HepG2 (cell line): ENCODE measurements around the gene CUL7. TPM values are rescaled to one million over a fixed set of nuclear protein-coding genes. Genes with fewer than 3 reads are reported as not detected.

Experiments
- ATAC-seq: fragments of 200-7000 bp; cut with Tn5 transposase; 3 replicates; pipeline ENCODE4 v1.9.1; 2020; ENCODE audit warnings: mild to moderate bottlenecking, moderate library complexity
- BruUV-seq: library from RNA; stranded (reverse); fragments of 400-500 nt; replicated peaks from 2 replicates; lab custom pipeline; 2021; lab: Mats Ljungman, UMichigan
- CTCF ChIA-PET: fragments of 300-600 bp; formaldehyde crosslinking; extraction: SDS; loops from one replicate; lab custom pipeline; 2021; ENCODE audit warnings: low total read pairs, inconsistent platforms, low intra/inter-chr PET ratio; lab: Yijun Ruan, JAX
- POLR2A ChIA-PET: fragments of 350-600 bp; sonication (Branson Sonifier 250); formaldehyde crosslinking; loops from one replicate; lab custom pipeline; 2020; ENCODE audit warnings: antibody characterized with exemption, inconsistent platforms; lab: Yijun Ruan, JAX
- DNase-seq: peaks from one replicate; pipeline ENCODE4 v3.0.0-alpha.2; 2015; ENCODE audit warnings: low spot score
- FAIRE-seq: peaks from 3 replicates; lab custom pipeline; 2011; peaks lifted over from hg19 to GRCh38; lab: Jason Lieb, UNC
- H2AFZ ChIP-seq: one replicate; pipeline ENCODE4 v1.6.1; 2011; ENCODE audit warnings: low read length, inconsistent platforms
- H3K27ac ChIP-seq: fragments of 300-600 bp; 3 replicates; pipeline ENCODE4 v1.8.0; 2011; ENCODE audit warnings: mixed run types, mild to moderate bottlenecking, mixed read lengths, low read length, inconsistent platforms; ENCODE audit not compliant: insufficient read depth; ENCODE audit errors: extremely low read length
- H3K27me3 ChIP-seq, 2 experiments: fragments of 200-600 bp in 1 of 2; 2 replicates in 1 of 2; 3 replicates in 1 of 2; pipeline versions ENCODE4 v1.6.0 to v1.8.0; 2011; ENCODE audit warnings: low read length in 2 of 2, mild to moderate bottlenecking in 2 of 2, moderate library complexity in 2 of 2, inconsistent platforms in 1 of 2; ENCODE audit not compliant: insufficient read depth in 2 of 2, control insufficient read depth in 1 of 2
- H3K36me3 ChIP-seq, 2 experiments: fragments of 200-600 bp in 1 of 2; replicated peaks in 1 of 2; 2 replicates in 1 of 2; 3 replicates in 1 of 2; pipeline versions ENCODE4 v1.5.1 to v1.8.0; 2011; ENCODE audit warnings: low read length in 2 of 2, inconsistent platforms in 1 of 2; ENCODE audit not compliant: insufficient read depth in 2 of 2, control insufficient read depth in 1 of 2
- H3K4me1 ChIP-seq: 2 replicates; pipeline ENCODE4 v1.5.1; 2012; ENCODE audit warnings: low read length, inconsistent platforms; ENCODE audit not compliant: insufficient read depth
- H3K4me2 ChIP-seq: 2 replicates; pipeline ENCODE4 v1.6.0; 2011; ENCODE audit warnings: low read depth, low read length, inconsistent platforms
- H3K4me3 ChIP-seq, 3 experiments: fragments of 200-600 bp in 1 of 3; sonication (generic), shearing (Covaris generic) in 1 of 3; replicated peaks in 1 of 3; 2 replicates each; pipeline ENCODE4 v1.5.1; 2011 to 2016; ENCODE audit warnings: low read length in 3 of 3, inconsistent platforms in 2 of 3, low read depth in 2 of 3, mild to moderate bottlenecking in 2 of 3, control low read depth in 1 of 3, mixed read lengths in 1 of 3; ENCODE audit not compliant: insufficient read depth in 1 of 3
- H3K79me2 ChIP-seq: one replicate; pipeline ENCODE4 v1.6.1; 2011; ENCODE audit warnings: low read length, inconsistent platforms; ENCODE audit not compliant: insufficient read depth
- H3K9ac ChIP-seq: 2 replicates; pipeline ENCODE4 v1.6.0; 2011; ENCODE audit warnings: mild to moderate bottlenecking, low read depth, low read length, inconsistent platforms; ENCODE audit not compliant: insufficient read depth
- H3K9me3 ChIP-seq: 2 replicates; pipeline ENCODE4 v1.5.1; 2012; ENCODE audit warnings: mild to moderate bottlenecking, low read length
- H4K20me1 ChIP-seq: 2 replicates; pipeline ENCODE4 v1.6.0; 2011; ENCODE audit warnings: inconsistent platforms, mild to moderate bottlenecking, low read length, moderate library complexity; ENCODE audit not compliant: insufficient read depth
- CREB1 ChIP-seq, 2 experiments: fragments of 450-650 bp in 1 of 2; IDR thresholded peaks; 2 replicates each; pipeline ENCODE4 v1.6.1; 2016 to 2017; ENCODE audit warnings: control low read depth in 1 of 2, mild to moderate bottlenecking in 1 of 2, missing compliant biosample characterization in 1 of 2, missing genetic modification characterization in 1 of 2
- ZNF101 ChIP-seq: sonication (generic); formaldehyde crosslinking; IDR thresholded peaks from 2 replicates; pipeline ENCODE4 v1.4.0; 2020; ENCODE audit warnings: mild to moderate bottlenecking, low read depth, missing genetic modification reagents, borderline replicate concordance
- ZNF274 ChIP-seq: sonication (generic); formaldehyde crosslinking; IDR thresholded peaks from 2 replicates; pipeline ENCODE4 v1.5.1; 2020; ENCODE audit warnings: mild to moderate bottlenecking, missing genetic modification reagents
- ZNF567 ChIP-seq: sonication (generic); formaldehyde crosslinking; IDR thresholded peaks from 2 replicates; pipeline ENCODE4 v1.8.1; 2023; ENCODE audit warnings: mild to moderate bottlenecking, missing genetic modification reagents, borderline replicate concordance
- ZNF672 ChIP-seq: sonication (generic); formaldehyde crosslinking; IDR thresholded peaks from 2 replicates; pipeline ENCODE4 v1.8.1; 2022; ENCODE audit warnings: missing genetic modification reagents
- ZNF83 ChIP-seq: sonication (generic); formaldehyde crosslinking; IDR thresholded peaks from 2 replicates; pipeline ENCODE4 v1.4.0; 2020; ENCODE audit warnings: missing genetic modification reagents, mild to moderate bottlenecking, borderline replicate concordance
- WGBS: methylation state at CpG from one replicate; pipeline ENCODE4 v1.1.6; 2017; ENCODE audit warnings: low lambda C conversion rate; 5-methylcytosine and 5-hydroxymethylcytosine counted together
- in situ Hi-C: cut with HindIII; loops from 2 replicates; pipeline ENCODE4 v1.10.0; 2017; ENCODE audit warnings: low pct_unique_long_range_greater_than_20kb; ENCODE audit not compliant: extremely low pct_ligation_motif_present
- intact Hi-C: fragments of 100-400 bp; cut with micrococcal nuclease; formaldehyde crosslinking; loops from one replicate; pipeline ENCODE4 v1.10.0; 2022; ENCODE audit not compliant: unreplicated experiment
- polyA plus RNA-seq, 8 experiments: library from polyadenylated mRNA; depleted of rRNA in 3 of 8; stranded (reverse) in 7 of 8; unstranded in 1 of 8; fragments of >200 nt; fragmentation: Illumina TruSeq in 4 of 8; extraction: Trizol in 4 of 8; gene quantifications; 2 replicates each; pipeline versions ENCODE4 v1.2.1 to v1.2.3, GENCODE V29; 2011 to 2016; ENCODE audit warnings: low read depth in 4 of 8, missing spikeins in 1 of 8, mixed read lengths in 1 of 8; ENCODE audit not compliant: insufficient read depth in 1 of 8
- total RNA-seq, 5 experiments: library from RNA; depleted of rRNA; stranded (reverse); fragments of >200 nt; fragmentation: Illumina TruSeq; extraction: Trizol; gene quantifications; 2 replicates each; pipeline ENCODE4 v1.2.3, GENCODE V29; 2016; ENCODE audit warnings: low read depth in 1 of 5
- TF ChIP-seq, protein P1 (sequence below): sonication (generic); formaldehyde crosslinking; IDR thresholded peaks from 2 replicates; pipeline ENCODE4 v1.4.0; 2020; ENCODE audit warnings: mild to moderate bottlenecking, missing genetic modification reagents

CUL7 gene
- total and polyA plus RNA-seq, 2 of the 13 experiments (the other 11 are each of a cell fraction or from before 2014, with no cell fraction given): 32.0 to 60.7 TPM

DNA sequence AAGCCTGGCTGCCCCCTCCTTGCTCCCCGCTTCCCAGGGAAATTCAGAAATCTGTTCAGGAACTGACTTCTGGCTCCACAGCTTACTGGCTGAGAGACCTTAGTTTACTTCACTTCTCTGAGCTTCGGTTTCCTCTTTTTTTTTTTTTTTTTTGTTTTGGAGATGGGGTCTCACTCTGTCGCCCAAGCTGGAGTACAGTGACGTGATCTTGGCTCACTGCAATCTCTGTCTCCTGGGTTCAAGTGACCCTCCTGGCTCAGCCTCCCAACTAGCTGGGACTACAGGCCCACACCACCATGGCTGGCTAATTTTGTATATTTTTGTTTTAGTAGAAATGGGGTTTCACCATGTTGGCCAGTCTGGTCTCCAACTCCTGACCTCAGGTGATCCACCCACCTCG, 37.4 kb upstream of the CUL7 start:
- WGBS: 81% methylated on average over 5 of the region's 5 CpGs
- H4K20me1 ChIP-seq: no peaks in the 10 kb centered on the region
- H3K4me2 ChIP-seq: peak overlapping the region; percentile 91
- H3K4me3 ChIP-seq: peak overlapping the region in 1 of 3 experiments; percentile 74; a peak in 1 of 6 replicates
- H3K9ac ChIP-seq: peak overlapping the region; percentile 81
- peaks cover 83% of the 10 kb centered on the region for H3K79me2 ChIP-seq
- peak overlapping the region; percentile 92 for H3K27ac ChIP-seq
- no peaks in the 10 kb centered on the region for H3K36me3 ChIP-seq
- intact Hi-C loops (no loop called here), in situ Hi-C loops (no loop called here)
- no peak overlapping the region for H2AFZ ChIP-seq
- no peak for DNase-seq
- H3K27me3 ChIP-seq: no peaks in the 10 kb centered on the region
- TF ChIP-seq ZNF101 (CRISPR knock-in tag) (no peak), ZNF83 (CRISPR knock-in tag) (0 out of 2 replicates have a peak, but pooled peaks have one; percentile 57), CREB1 (IDR thresholded peaks at IDR 0.05) (no peak), CREB1 (CRISPR knock-in tag; IDR thresholded peaks at IDR 0.05) (0 out of 2 replicates have a peak, but pooled peaks have one; percentile 2), ZNF567 (CRISPR knock-in tag) (0 out of 2 replicates have a peak, but pooled peaks have one; percentile 40), ZNF672 (CRISPR knock-in tag) (no peak), ZNF274 (CRISPR knock-in tag) (0 out of 2 replicates have a peak, but pooled peaks have one; percentile 37)
- TF ChIP-seq, protein P1, sequence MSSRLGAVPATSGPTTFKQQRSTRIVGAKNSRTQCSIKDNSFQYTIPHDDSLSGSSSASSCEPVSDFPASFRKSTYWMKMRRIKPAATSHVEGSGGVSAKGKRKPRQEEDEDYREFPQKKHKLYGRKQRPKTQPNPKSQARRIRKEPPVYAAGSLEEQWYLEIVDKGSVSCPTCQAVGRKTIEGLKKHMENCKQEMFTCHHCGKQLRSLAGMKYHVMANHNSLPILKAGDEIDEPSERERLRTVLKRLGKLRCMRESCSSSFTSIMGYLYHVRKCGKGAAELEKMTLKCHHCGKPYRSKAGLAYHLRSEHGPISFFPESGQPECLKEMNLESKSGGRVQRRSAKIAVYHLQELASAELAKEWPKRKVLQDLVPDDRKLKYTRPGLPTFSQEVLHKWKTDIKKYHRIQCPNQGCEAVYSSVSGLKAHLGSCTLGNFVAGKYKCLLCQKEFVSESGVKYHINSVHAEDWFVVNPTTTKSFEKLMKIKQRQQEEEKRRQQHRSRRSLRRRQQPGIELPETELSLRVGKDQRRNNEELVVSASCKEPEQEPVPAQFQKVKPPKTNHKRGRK (CRISPR knock-in tag): 0 out of 2 replicates have a peak, but pooled peaks have one; percentile 41
- no TSS peak for BruUV-seq
- no peak for ATAC-seq
- peaks cover 94% of the 10 kb centered on the region for H3K4me1 ChIP-seq
- ChIA-PET POLR2A (interaction anchor here (1.5 to 5.5 kb wide), 8 partner anchors 14 to 112 kb away, joined by 3 to 67 read pairs (median 7); partner anchors contain the start of genes CUL7, KLC4, MRPL2 and PEX6), CTCF (no interaction called here)
- no peaks in the 10 kb centered on the region for H3K9me3 ChIP-seq
- FAIRE-seq: no peak
